ENCODE results near the gene ZNF587.
"Not testable (repeated sequence)": the region's sequence is repeated elsewhere in the genome, so short reads cannot be mapped to it uniquely, and the experiment has no call there.

The ZNF587 gene

DNA sequence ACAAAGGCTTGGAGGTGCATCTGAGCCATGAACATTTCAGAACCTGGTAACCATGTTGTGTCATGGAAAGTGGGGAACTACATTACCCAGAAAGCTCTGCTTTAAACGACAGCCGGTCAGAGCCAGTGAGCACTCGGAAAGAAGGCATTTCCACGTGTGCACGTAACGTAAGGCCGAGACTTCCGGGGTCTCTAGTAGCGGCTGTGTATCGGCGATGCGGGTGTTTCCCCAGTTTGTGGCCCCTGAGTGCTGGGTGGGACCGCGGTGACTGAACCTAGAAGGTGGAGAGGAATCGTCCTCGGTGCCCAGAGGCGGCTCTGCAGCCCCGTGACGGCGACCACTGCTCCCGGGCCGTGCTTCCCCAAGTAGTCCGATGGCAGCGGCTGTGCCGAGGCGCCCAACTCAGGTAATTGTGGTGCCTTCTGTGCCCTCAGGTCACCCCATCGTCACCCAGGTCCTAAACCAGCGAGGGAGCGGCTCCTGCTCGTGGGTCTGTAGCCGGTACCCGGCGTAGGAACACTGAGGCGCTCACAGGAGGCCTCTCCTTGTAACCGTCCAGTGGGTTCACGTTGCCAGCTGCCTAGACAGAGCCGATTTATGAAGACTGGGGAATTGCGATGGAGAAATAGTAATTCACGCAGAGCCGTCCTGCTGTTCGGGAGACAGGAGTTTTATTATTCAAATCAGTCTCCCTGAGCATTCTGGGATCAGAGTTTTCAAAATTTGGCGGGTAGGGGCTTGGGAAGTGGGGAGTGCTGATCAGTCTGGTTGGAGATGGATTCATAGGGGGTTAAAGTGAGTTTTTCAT lies at the start of gene ZNF587:
Gene ZNF587, plus strand, starts transcription at position 194 of the 808 bp plus-strand sequence. Its CDS starts 180 bp downstream, at position 374.
- DNase-seq (ENCODE audit: low spot score): peak; percentile 82

DNA sequence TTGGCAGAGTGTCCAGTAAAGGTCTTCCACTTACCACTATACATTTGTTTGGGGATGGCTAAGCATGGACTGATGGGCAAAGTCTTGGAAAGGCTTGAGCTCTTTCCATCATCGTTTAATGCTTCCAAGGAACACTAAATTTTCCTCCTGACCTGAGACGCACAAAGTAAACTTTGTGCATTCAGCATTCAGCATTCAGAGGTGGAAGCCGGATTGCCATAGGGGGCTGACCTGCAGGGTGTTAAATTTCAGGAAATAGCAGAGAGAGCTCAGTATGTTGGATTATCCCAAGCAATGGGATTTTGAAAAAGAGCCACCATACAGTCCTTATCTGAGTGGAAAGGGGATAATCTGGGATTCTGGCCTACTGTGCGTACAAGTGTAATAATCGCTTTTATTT lies 49.0 kb upstream of the ZNF587 start:
- no peak for DNase-seq (ENCODE audit: low spot score)

DNA sequence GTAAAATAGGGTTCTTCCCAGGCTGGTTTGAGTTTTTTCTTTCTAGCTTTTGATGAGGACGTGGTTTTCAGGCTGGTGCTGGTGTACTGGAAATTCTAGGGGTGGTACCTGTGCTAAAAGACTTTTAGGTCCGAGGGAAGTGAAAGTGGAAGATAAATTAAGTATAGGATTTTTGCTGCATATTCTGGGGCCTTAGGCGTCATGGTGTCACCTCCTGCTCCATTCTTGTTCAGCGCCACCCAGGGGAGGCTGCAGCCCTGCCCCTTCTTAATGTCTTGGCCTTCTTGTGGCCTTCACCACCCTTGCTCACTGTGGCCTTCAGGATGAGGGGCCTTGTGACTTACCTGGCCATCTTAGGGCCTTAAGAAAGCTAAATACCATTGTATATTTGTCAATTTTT lies 47.4 kb upstream of the ZNF587 start:
- no peak for DNase-seq (ENCODE audit: low spot score)

DNA sequence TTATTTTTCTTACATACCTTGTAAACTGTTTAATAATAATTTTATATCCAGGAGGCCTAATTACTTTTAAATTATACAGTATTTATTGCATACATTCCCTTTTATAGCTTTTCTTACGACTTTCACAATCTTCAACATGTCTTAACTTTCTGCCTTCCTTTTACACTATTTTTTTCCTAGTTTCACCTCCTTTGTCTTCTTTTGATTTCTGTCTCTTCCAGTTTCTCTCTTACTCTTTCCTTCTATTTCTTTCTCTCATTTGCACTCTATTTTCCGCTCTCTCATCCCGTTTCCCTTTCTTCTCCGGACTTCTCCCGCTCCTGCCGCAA lies 46.4 kb upstream of the ZNF587 start:
- no peak for DNase-seq (ENCODE audit: low spot score)

DNA sequence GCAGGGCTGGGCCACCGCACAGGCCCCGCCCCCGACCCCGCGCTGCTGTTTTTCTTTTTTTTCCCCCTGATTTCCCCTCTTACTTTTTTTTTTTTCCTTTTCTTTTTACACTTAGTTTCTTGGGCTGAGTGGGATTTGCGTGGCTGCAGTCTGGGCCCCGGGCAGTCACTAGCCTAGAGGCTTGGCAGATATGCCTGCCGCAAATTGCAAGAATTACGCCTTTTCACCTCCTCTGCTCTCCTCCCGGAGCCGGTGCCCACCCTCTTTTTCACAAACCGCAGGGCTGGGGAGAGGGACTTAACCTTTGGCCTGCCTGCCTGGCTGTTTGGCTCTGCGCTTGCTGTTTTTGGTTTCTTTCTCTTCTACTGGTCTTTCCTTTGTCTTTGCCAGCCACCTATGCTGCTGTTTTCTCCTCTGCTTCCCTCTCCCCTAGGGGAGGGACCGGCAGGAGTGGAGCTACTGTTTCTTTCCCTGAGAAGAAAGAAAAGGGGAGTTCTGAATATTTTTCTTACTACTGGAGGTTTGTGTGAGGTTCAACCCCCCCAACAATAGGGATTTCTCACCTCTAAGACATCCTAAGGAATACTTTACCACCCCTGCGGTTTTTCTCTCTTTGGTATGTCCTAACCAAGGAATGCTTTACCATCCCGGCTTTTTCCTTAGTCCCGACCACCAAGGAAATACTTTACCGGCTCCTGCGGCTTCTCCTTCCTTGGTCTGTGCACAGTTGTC lies 45.9 kb upstream of the ZNF587 start:
- no peak for DNase-seq (ENCODE audit: low spot score)

DNA sequence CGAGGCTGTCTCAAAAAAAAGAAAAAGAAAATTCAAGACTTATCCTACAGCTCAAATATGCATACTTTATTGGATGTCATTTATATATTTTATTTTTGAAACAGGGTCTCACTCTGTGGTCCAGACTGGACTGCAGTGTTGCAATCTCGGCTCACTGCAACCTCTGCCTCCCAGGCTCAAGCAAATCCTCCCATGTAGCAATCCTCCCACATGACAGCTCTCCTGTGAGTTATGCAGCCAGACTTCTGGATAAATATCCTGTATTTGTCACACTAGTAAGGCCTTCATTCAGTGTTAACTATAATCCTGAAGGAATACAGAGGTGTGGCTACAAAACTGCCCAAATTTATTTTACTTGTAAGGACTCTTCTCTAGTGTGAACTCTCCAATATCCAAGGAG lies 42.1 kb upstream of the ZNF587 start:
- DNase-seq (ENCODE audit: low spot score): no peak

DNA sequence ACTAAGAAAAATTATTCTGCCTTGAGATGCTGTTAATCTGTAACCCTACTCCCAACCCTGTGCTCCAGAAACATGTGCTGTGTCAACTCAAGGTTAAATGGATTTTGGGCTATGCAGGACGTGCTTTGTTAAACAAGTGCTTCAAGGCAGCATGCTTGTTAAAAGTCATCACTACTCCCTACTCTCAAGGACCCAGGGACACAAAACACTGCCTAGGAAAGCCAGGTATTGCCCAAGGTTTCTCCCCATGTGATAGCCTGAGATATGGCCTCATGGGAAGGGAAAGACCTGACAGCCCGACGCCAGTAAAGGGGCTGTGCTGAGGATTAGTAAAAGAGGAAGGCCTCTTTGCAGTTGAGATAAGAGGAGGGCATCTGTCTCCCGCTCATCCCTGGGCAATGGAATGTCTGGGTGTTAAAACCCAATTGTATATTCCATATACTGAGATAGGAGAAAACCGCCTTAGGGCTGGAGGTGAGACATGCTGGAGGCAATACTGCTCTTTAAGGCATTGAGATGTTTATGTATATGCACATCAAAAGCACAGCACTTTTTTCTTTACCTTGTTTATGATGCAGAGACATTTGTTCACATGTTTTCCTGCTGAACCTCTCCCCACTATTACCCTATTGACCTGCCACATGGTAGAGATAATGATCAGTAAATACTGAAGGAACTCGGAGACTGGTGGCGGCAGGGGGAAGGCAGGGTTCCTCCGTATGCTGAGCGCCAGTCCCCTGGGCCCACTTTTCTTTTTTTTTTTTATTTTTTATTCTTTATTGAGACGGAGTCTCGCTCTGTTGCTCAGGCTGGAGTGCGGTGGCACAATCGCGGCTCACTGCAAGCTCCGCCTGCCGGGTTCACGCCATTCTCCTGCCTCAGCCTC lies 39.0 kb upstream of the ZNF587 start:
- DNase-seq (ENCODE audit: low spot score): not testable (repeated sequence)

DNA sequence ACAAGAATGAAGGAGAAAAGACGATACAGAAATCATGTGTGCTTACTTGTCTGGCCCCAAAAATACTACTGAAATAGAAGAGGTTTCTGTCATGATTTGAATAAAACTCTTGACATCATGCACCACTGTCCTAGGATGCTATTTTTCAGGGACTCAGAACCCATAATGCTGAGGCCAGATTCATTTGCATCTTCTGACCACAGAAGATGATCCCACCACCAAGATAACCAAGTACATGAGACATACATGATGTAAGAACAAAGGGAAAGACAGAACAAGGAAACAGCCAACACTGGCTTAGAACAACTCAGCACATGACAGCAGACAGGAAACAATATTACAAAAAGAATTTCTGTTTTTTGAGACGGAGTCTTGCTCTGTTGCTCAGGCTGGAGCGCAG lies 37.4 kb upstream of the ZNF587 start:
- no peak for DNase-seq (ENCODE audit: low spot score)

DNA sequence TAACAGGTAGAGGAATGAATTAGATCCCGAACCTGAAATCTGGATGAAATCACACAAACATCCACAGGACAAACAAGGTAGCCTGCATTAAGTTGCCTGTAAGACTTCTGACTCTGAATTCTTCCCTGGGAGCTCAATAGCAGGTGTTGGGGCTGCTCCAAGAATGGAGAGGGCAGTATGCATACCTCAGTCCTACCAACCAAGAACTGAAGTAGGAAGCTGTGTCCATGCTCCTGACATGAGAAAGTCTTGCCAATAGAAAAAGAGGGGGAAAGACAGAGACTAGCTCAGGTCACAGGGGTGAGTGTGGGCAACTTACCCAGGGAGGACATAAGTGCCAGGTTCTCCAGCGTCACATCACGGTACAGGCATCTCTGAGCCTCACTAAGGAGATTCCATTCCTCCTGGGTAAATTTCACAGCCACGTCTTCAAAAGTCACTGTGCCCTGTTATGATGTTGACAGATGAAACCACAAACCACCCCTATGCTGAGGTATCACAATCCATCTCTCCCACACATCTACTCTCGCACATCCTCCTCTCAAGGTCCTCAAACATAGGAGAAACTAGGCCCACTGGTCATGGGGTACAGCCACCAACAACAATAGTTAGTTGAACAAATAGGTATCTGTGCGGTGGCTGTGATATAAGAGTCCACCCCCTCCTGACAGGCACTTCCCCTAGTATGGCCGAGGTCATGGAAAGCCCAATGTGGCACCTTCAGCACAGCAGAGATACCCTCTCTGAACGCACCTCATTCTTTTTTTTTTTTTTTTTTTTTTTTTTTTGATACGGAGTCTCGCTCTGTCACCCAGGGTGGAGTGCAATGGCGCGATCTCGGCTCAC lies 36.5 kb upstream of the ZNF587 start:
- not testable (repeated sequence) for DNase-seq (ENCODE audit: low spot score)

DNA sequence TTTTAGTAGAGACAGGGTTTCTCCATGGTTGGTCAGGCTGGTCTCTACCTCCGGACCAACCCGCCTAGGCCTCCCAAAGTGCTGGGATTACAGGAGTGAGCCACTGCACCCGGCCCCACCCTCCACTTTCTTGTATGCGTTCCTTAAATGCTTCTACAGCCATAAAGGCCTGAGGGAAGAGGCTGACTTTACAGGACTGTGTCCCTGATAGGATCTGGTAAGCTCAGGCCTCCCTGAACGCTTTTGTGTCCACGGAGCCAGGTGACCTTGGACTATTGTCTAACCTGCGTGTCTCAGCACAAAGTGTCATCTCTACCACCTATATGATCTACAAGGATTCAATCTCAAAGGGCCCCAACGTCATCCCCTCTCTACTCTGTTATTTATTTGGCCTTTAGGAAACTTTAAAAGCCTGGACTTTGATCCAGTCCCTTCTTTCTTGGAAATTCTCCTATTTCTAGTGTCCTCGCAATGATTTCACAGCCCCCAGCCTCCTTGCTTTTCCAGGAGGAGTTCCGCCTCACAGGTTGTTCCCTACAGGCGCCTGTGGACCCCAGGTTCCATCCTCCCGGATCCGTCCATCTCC lies 35.6 kb upstream of the ZNF587 start:
- no peak for DNase-seq (ENCODE audit: low spot score)

DNA sequence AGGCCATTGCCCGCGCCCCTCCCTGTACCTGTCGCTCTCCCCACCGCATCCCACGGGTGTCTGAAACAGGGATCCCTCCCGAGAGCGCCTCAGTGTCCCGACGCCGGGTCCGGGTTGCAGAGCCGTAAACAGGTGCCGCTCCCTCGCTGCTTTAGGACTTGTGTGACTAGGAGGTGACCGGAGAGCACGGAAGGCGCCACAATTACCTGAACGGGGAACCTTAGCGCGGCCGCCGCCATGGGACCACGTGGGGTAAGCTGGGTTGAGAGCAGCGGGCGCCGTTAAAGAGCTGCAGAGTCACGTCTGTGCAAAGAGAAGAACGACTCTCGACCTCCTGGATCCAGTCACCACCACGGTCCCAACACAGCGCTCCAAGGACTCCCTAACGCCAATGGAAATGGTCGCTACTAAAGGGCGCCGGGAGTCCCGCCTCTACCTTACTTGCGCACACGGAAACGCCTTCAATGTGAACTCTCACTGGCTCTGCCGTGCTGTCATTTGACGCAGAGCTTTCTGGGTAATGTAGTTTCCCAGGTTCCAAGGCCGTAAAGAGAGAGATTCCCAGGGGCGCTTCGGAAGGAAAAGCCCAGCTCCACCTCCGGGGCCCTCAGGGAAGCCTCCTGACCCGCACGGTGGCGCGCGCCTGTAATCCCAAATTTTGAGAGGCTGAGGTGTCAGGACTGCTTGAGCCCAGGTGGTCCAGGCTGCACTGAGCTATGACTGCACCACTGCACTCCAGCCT lies 35.0 kb upstream of the ZNF587 start, which contains the start of gene ZNF552:
Gene ZNF552, minus strand, starts transcription at position 409 of the 742 bp plus-strand sequence. Its CDS starts 170 bp downstream, at position 239.
- peak; percentile 78 for DNase-seq (ENCODE audit: low spot score)

DNA sequence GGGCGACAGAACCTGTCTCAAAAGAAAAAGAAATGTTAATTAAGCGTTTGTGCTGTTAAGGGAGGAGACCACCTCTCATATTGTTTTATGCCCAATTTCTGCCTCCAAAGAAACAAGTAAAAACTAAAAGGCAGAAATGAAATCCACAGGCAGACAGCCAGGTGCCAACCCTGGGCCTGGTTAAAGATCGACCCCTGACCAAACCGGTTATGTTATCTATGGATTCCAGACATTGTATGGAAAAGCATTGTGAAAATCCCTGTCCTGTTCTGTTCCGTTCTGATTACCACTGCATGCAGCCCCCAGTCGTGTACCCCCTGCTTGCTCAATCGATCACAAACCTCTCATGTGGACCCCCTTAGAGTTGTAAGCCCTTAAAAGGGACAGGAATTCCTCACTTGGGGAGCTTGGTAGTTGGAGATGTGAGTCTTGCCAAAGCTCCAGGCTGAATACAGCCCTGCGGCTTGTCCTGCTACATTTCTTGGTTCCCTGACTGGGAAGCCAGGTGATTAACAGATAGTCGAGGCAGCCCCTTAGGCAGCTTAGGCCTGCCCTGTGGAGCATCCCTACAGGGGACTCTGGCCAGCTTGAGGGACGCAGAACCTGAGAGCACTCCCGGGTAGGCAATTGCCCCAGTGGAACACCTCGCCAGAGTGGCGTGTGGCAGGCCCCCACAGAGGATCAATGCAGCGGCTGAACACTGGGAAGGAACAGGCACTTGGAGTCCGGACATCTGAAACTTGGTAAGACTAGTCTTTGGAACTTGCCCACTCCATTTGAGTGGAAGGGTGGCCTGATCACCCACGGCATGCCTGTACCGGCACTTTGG lies 34.2 kb upstream of the ZNF587 start:
- no peak for DNase-seq (ENCODE audit: low spot score)

DNA sequence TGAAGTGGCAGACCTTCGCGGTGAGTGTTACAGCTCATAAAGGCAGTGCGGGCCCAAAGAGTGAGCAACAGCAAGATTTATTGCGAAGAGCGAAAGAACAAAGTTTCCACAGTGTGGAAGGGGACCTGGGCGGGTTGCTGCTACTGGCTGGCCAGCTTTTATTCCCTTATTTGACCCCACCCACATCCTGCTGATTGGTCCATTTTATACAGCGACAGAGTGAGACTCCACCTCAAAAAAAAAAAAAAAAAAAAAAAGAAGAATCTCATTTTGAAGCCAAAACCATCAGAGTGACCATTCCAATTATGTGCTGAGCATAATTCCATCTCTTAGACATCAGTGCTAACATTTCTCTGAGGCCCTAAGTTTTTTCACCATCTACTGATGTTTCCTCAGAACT lies 33.0 kb upstream of the ZNF587 start:
- no peak for DNase-seq (ENCODE audit: low spot score)

DNA sequence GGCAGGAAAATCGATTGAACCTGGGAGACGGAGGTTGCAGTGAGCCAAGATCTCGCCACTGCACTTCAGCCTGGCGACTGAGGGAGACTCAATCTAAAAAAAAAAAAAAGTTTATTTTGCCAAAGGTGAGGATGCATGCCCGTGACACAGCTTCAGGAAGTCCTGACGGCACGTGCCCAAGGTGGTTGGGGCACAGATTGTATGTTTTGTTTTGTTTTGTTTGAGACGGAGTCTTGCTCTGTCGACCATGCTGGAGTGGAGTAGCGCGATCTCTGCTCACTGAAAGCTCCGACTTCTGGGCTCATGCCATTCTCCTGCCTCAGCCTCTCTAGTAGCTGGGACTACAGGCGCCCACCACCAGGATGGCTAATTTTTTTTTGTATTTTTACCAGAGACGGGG lies 31.7 kb upstream of the ZNF587 start:
- DNase-seq (ENCODE audit: low spot score): no peak

DNA sequence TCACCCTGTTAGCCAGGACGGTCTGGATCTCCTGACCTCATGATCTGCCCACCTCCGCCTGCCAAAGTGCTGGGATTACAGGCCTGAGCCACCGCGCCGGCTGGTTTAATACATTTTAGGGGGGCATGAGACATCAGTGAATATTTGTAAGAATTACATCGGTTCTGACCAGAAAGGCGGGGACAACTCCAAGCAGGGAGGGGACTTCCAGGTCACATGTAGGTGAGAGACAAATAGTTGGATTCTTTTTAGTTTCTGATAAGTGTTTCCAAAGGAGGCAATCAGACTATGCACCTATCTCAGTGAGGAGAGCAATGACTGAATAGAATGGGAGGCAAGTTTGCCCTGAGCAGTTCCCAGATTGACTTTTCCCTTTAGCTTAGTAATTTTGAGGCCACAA lies 31.3 kb upstream of the ZNF587 start:
- no peak for DNase-seq (ENCODE audit: low spot score)

DNA sequence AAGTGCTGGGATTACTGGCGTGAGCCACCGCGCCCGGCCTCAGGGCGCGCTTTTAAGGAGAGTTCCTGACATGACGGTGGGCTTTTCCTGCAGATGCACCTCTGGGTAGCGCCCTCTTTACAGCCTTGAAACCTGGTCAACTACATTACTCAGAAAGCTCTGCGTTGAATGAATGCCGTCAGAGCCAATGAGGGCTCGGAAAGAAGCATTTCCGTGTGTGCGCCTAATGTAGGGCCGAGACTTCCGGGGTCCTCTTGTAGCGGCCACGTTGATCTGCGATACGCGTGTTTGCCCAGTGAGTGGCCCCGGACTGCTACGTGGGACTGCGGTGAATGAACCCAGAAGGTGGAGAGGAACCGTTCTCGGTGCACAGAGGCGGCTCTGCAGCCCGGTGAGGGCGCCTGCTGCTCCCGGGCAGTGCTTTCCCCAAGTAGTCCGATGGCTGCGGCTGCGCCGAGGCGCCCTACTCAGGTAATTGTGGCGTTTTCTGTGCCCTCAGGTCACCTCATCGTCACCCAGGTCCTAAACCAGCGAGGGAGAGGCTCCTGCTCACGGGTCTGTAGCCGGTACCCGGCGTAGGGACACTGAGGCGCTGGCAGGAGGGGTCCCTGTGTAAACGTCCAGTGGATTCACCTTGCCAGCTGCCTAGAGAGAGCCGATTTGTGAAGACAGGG lies 30.0 kb upstream of the ZNF587 start:
- DNase-seq (ENCODE audit: low spot score): peak; percentile 87

DNA sequence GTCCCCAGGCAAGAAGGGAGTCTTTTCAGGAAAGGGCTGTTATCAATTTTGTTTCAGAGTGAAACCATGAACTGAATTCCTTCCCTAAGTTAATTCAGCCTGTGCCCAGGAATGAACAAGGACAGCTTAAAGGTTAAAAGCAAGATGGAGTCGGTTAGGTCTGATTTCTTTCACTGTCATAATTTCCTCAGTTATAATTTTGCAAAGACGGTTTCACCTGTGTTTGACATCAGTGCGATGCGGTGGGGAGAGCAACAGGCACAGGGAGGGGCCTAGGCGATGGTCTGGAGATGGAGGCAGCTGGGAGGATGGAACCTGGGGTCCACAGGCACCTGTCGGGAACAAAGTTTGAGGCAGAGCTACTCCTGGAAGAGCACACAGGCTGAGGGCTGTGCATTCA lies 29.1 kb upstream of the ZNF587 start:
- DNase-seq (ENCODE audit: low spot score): no peak

DNA sequence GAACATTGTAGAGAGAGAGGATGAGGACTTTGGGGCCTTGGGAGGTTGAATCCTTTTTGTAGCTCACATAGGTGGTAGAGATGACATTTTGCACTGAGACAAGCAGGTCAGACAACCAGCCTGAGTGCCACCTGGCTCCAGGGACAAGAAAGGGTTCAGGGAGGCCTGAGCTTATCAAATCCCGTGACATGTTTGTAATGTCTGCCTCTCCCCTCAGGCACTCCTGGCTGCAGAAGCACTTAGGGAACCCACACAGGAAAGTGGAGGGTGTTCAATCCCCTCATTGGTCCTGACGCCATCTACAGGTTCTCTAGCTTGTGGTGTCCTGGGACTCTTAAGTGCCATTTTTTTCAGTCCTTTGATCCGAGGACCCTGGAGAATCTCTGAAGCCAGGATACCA lies 28.6 kb upstream of the ZNF587 start:
- not testable (repeated sequence) for DNase-seq (ENCODE audit: low spot score)

DNA sequence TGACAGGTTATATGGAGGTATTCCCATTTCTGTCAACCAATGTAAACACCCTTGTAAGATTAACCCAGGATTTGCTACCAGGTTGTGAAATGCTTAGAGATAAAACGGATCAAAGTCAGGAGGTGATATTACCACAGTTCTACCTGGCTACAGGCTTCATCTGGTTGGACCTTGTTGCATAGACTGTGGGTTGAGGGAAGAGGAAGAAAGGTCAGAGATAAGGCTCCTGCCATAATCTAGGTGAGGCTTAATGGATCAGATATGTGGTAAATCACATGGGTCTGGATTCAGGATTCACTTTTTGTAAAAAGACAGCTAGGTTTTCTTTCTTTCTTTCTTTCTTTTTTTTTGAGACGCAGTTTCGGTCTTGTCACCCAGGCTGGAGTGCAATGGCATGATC lies 28.2 kb upstream of the ZNF587 start:
- not testable (repeated sequence) for DNase-seq (ENCODE audit: low spot score)
